Measurements from ENCODE around the gene XRRA1.

GRCh38 chr11:74954199-74954598 is 5.3 kb upstream of the XRRA1 start:
- TF ChIP-seq POLR2A (IDR thresholded peaks at IDR 0.05) (no peak), CTCF (IDR thresholded peaks at IDR 0.05) (no peak)

All from ovary (tissue), 3 donors.